ENCODE results near the gene ELF1. TPM values are rescaled to one million over a fixed set of nuclear protein-coding genes. Genes with fewer than 3 reads are reported as not detected.

ELF1 gene
- total and polyA plus RNA-seq, 10 of the 15 experiments (the other 5 are each of a cell fraction or from before 2014, with no cell fraction given): 43.3 to 97.6 (median 55.7) TPM

GRCh38 chr13:40992678-40993518, 26.2 kb downstream of the ELF1 start:
- DNase-seq (ENCODE audit: low read depth, low spot score) (no peak), FAIRE-seq (no peak), ATAC-seq (peak; percentile 34)
- 67% methylated on average over 11 of the region's 11 CpGs for WGBS (ENCODE audit: insufficient coverage, insufficient replicate concordance, low lambda C conversion rate, missing lambda C conversion rate)
- in situ Hi-C loops (cut with MboI) (no loop called here), intact Hi-C loops (cut with micrococcal nuclease; ENCODE audit: unreplicated experiment) (no loop called here)
- peak overlapping the region; percentile 92 for H3K27ac ChIP-seq (ENCODE audit: control insufficient read depth, insufficient read depth)
- H3K4me1 ChIP-seq (ENCODE audit: control insufficient read depth, insufficient read depth, low read length): peaks cover 46% of the 10 kb centered on the region
- peak overlapping the region; percentile 59 for H3K4me2 ChIP-seq (ENCODE audit: control insufficient read depth, insufficient read depth)
- peaks cover 99% of the 10 kb centered on the region for H3K79me2 ChIP-seq (ENCODE audit: control insufficient read depth, insufficient read depth, low read length)
- RAD21 ChIA-PET (ENCODE audit: unreplicated experiment): interaction anchor here (1.0 to 4.0 kb wide), 17 partner anchors 8 to 218 kb away, joined by 3 to 29 read pairs (median 4); partner anchors contain the start of genes ELF1 and WBP4
- CTCF ChIA-PET: interaction anchor here (0.7 to 13.8 kb wide), 23 partner anchors 10 to 225 kb away, joined by 3 to 160 read pairs (median 4); partner anchors contain the start of gene SLC25A15
- H2AFZ ChIP-seq (ENCODE audit: control insufficient read depth, low read depth, low read length): no peak overlapping the region
- SMC1A ChIA-PET (ENCODE audit: uncharacterized antibody, unreplicated experiment): interaction anchor here (1.1 to 16.0 kb wide), 13 partner anchors 10 to 215 kb away, joined by 3 to 308 read pairs (median 7); partner anchors contain the start of gene ELF1
- no TSS peak for BruUV-seq (replicated peaks)
- H4K20me1 ChIP-seq (ENCODE audit: control insufficient read depth, insufficient read depth): no peaks in the 10 kb centered on the region; the same call in none of the 2 replicates
- POLR2A ChIA-PET: interaction anchor here (1.0 to 1.9 kb wide), 3 partner anchors 16 to 22 kb away, joined by 4 to 6 read pairs (median 5); no protein-coding TSS in a partner anchor
- peaks cover 2 to 12% of the 10 kb centered on the region in 2 experiments; a peak in 3 of 4 replicates for H3K36me3 ChIP-seq (ENCODE audit: control insufficient read depth in 2 of 2, insufficient read depth in 2 of 2, low read length in 1 of 2)
- H3K4me3 ChIP-seq: no peak overlapping the region; the same call in 1 of the 2 replicates
- H3K9me3 ChIP-seq (replicated peaks; ENCODE audit: control insufficient read depth, insufficient read depth, low read length): peaks cover 2% of the 10 kb centered on the region
- H3K9ac ChIP-seq (ENCODE audit: control insufficient read depth, insufficient read depth, low read length): peak overlapping the region; percentile 38; the same call in 1 of the 2 replicates
- H3K27me3 ChIP-seq (replicated peaks in 1 of 2; ENCODE audit: control insufficient read depth in 2 of 2, insufficient read depth in 2 of 2, low read length in 1 of 2): no peaks in the 10 kb centered on the region
- TF ChIP-seq RAD21 (IDR thresholded peaks at IDR 0.05; ENCODE audit: insufficient read depth, low read depth, low read length) (peak; percentile 51), SPI1 (IDR thresholded peaks at IDR 0.05; ENCODE audit: borderline replicate concordance, insufficient read depth, low read depth, low read length) (no peak), YBX1 (IDR thresholded peaks at IDR 0.05) (no peak), TCF12 (IDR thresholded peaks at IDR 0.05; ENCODE audit: low read depth, low read length) (0 out of 2 replicates have a peak, but pooled peaks have one; percentile 46), TCF3 (IDR thresholded peaks at IDR 0.05; ENCODE audit: borderline replicate concordance, insufficient read depth, low read depth, low read length) (peak; percentile 31; the same call in 1 of the 2 replicates), ZNF274 (IDR thresholded peaks at IDR 0.05; ENCODE audit: insufficient read depth, insufficient read length) (no peak), EP300 (IDR thresholded peaks at IDR 0.05; ENCODE audit: borderline replicate concordance in 1 of 2, control insufficient read depth in 1 of 2, low read depth in 2 of 2, low read length in 2 of 2) (no peak), CBX3 (IDR thresholded peaks at IDR 0.05; ENCODE audit: borderline replicate concordance, low read depth) (no peak), ZNF24 (IDR thresholded peaks at IDR 0.05) (no peak), SMC3 (IDR thresholded peaks at IDR 0.05; ENCODE audit: borderline replicate concordance, low read length) (peak; percentile 22; the same call in 1 of the 2 replicates), POLR2AphosphoS5 (IDR thresholded peaks at IDR 0.05; ENCODE audit: low read length) (peak; percentile 37; the same call in 1 of the 2 replicates), DPF2 (IDR thresholded peaks at IDR 0.05) (no peak), ZBED1 (IDR thresholded peaks at IDR 0.05; ENCODE audit: borderline replicate concordance) (no peak), MYC (IDR thresholded peaks at IDR 0.05; ENCODE audit: insufficient read depth, insufficient read length, insufficient replicate concordance, low read length, severe bottlenecking) (no peak), NFXL1 (IDR thresholded peaks at IDR 0.05; ENCODE audit: borderline replicate concordance) (no peak), MTA3 (IDR thresholded peaks at IDR 0.05; ENCODE audit: borderline replicate concordance, low read length) (no peak)
- TF ChIP-seq, protein P1, sequence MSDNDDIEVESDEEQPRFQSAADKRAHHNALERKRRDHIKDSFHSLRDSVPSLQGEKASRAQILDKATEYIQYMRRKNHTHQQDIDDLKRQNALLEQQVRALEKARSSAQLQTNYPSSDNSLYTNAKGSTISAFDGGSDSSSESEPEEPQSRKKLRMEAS (IDR thresholded peaks at IDR 0.05; ENCODE audit: low read depth, low read length): no peak
- TF ChIP-seq, protein P2, sequence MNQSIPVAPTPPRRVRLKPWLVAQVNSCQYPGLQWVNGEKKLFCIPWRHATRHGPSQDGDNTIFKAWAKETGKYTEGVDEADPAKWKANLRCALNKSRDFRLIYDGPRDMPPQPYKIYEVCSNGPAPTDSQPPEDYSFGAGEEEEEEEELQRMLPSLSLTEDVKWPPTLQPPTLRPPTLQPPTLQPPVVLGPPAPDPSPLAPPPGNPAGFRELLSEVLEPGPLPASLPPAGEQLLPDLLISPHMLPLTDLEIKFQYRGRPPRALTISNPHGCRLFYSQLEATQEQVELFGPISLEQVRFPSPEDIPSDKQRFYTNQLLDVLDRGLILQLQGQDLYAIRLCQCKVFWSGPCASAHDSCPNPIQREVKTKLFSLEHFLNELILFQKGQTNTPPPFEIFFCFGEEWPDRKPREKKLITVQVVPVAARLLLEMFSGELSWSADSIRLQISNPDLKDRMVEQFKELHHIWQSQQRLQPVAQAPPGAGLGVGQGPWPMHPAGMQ (IDR thresholded peaks at IDR 0.05; ENCODE audit: borderline replicate concordance): no peak
- TF ChIP-seq, protein P3, sequence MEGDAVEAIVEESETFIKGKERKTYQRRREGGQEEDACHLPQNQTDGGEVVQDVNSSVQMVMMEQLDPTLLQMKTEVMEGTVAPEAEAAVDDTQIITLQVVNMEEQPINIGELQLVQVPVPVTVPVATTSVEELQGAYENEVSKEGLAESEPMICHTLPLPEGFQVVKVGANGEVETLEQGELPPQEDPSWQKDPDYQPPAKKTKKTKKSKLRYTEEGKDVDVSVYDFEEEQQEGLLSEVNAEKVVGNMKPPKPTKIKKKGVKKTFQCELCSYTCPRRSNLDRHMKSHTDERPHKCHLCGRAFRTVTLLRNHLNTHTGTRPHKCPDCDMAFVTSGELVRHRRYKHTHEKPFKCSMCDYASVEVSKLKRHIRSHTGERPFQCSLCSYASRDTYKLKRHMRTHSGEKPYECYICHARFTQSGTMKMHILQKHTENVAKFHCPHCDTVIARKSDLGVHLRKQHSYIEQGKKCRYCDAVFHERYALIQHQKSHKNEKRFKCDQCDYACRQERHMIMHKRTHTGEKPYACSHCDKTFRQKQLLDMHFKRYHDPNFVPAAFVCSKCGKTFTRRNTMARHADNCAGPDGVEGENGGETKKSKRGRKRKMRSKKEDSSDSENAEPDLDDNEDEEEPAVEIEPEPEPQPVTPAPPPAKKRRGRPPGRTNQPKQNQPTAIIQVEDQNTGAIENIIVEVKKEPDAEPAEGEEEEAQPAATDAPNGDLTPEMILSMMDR (IDR thresholded peaks at IDR 0.05 in 2 of 3, conservative IDR thresholded peaks at IDR 0.05 in 1 of 3; ENCODE audit: control insufficient read depth in 2 of 3, extremely low read depth in 1 of 3, insufficient read depth in 1 of 3, low read depth in 3 of 3, low read length in 3 of 3): peak; percentile 10 to 49 (median 12); a peak in 4 of 6 replicates
